Liver (tissue), 3 donors: Measurements from ENCODE around the gene FOXP3.

Source experiments
- RAD21 ChIP-seq, 2 donors: IDR thresholded peaks; 2 replicates each; pipeline ENCODE4 v1.6.1; 2016; ENCODE audit warnings: antibody characterized with exemption in 2 of 2, mild to moderate bottlenecking in 2 of 2
- TAF1 ChIP-seq: conservative IDR thresholded peaks from 2 replicates; pipeline ENCODE4 v1.6.1; 2016; ENCODE audit warnings: antibody characterized with exemption, mild to moderate bottlenecking
- TF ChIP-seq, protein P1 (sequence below): fragments of 150-350 bp; IDR thresholded peaks from 2 replicates; pipeline ENCODE4 v1.5.1; 2017; ENCODE audit warnings: improper control_type of control experiment, low read depth, low read length; ENCODE audit not compliant: missing input control
- donor health status: healthy.
- donor health status: healthy.

GRCh38 chrX:49225858-49226257 is 38.7 kb downstream of the FOXP3 start:
- TF ChIP-seq, protein P1, sequence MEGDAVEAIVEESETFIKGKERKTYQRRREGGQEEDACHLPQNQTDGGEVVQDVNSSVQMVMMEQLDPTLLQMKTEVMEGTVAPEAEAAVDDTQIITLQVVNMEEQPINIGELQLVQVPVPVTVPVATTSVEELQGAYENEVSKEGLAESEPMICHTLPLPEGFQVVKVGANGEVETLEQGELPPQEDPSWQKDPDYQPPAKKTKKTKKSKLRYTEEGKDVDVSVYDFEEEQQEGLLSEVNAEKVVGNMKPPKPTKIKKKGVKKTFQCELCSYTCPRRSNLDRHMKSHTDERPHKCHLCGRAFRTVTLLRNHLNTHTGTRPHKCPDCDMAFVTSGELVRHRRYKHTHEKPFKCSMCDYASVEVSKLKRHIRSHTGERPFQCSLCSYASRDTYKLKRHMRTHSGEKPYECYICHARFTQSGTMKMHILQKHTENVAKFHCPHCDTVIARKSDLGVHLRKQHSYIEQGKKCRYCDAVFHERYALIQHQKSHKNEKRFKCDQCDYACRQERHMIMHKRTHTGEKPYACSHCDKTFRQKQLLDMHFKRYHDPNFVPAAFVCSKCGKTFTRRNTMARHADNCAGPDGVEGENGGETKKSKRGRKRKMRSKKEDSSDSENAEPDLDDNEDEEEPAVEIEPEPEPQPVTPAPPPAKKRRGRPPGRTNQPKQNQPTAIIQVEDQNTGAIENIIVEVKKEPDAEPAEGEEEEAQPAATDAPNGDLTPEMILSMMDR: no peak
- TF ChIP-seq RAD21 (IDR thresholded peaks at IDR 0.05) (no peak), TAF1 (no peak)
